ENCODE data around the gene ZNF691. TPM values are rescaled to one million over a fixed set of nuclear protein-coding genes. Genes with fewer than 3 reads are reported as not detected.

ZNF691 gene
- total and polyA plus RNA-seq, 2 donors (not counting 3 experiments of a cell fraction or from before 2014, with no cell fraction given), result 6.6 to 6.9 TPM

GRCh38 chr1:42833981-42834380 is 12.4 kb upstream of the ZNF691 start:
- H3K9me1 ChIP-seq (replicated peaks; ENCODE audit: control insufficient read depth, extremely low read depth, insufficient read depth, low read length), result no peaks in the 10 kb centered on the region
- no peak overlapping the region for H3K27ac ChIP-seq (ENCODE audit: insufficient read depth, low read depth, low read length)
- H3K9ac ChIP-seq (replicated peaks; ENCODE audit: extremely low read depth, insufficient read depth, low read length), result no peak overlapping the region
- DNase-seq (ENCODE audit: low read depth, low spot score), result no peak
- H4K20me1 ChIP-seq (replicated peaks; ENCODE audit: control insufficient read depth, extremely low read depth, insufficient read depth, low read length), result no peaks in the 10 kb centered on the region
- ChIA-PET CTCF (interaction anchor here (1.4 kb wide), 1 partner anchor 256 kb away, joined by 3 read pairs; no protein-coding TSS in a partner anchor), POLR2A (no interaction called here)
- no peak for FAIRE-seq
- H3K4me2 ChIP-seq (ENCODE audit: insufficient read depth, low read length), result no peak overlapping the region
- H3K4me1 ChIP-seq (ENCODE audit: control insufficient read depth, extremely low read depth, insufficient read depth, low read length), result no peaks in the 10 kb centered on the region
- intact Hi-C loops (cut with micrococcal nuclease) (no loop called here), dilution Hi-C loops (cut with MboI; ENCODE audit: extremely low pct_ligation_motif_present, low sequenced_read_pairs) (no loop called here)
- TF ChIP-seq MYC (IDR thresholded peaks at IDR 0.05; ENCODE audit: low read depth, low read length) (no peak), FOS (IDR thresholded peaks at IDR 0.05; ENCODE audit: borderline replicate concordance, insufficient read depth, low read length) (no peak), JUN (IDR thresholded peaks at IDR 0.05; ENCODE audit: borderline replicate concordance, insufficient read depth, insufficient read length, low read depth) (no peak), POLR2AphosphoS5 (IDR thresholded peaks at IDR 0.05; ENCODE audit: insufficient read depth, low read depth, low read length) (no peak), EZH2 (IDR thresholded peaks at IDR 0.05; ENCODE audit: borderline replicate concordance, low read depth, low read length, severe bottlenecking) (no peak), GATA2 (IDR thresholded peaks at IDR 0.05; ENCODE audit: insufficient read depth, insufficient read length, low read depth, low read length) (no peak), POLR2A (IDR thresholded peaks at IDR 0.05; ENCODE audit: low read depth, low read length) (no peak)
- TF ChIP-seq, protein P1, sequence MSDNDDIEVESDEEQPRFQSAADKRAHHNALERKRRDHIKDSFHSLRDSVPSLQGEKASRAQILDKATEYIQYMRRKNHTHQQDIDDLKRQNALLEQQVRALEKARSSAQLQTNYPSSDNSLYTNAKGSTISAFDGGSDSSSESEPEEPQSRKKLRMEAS (IDR thresholded peaks at IDR 0.05; ENCODE audit: insufficient read depth, insufficient read length), result no peak
- TF ChIP-seq, protein P2, sequence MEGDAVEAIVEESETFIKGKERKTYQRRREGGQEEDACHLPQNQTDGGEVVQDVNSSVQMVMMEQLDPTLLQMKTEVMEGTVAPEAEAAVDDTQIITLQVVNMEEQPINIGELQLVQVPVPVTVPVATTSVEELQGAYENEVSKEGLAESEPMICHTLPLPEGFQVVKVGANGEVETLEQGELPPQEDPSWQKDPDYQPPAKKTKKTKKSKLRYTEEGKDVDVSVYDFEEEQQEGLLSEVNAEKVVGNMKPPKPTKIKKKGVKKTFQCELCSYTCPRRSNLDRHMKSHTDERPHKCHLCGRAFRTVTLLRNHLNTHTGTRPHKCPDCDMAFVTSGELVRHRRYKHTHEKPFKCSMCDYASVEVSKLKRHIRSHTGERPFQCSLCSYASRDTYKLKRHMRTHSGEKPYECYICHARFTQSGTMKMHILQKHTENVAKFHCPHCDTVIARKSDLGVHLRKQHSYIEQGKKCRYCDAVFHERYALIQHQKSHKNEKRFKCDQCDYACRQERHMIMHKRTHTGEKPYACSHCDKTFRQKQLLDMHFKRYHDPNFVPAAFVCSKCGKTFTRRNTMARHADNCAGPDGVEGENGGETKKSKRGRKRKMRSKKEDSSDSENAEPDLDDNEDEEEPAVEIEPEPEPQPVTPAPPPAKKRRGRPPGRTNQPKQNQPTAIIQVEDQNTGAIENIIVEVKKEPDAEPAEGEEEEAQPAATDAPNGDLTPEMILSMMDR (IDR thresholded peaks at IDR 0.05; ENCODE audit: extremely low read depth in 1 of 2, insufficient read depth in 1 of 2, low read depth in 1 of 2, low read length in 2 of 2), result no peak
- H3K4me3 ChIP-seq (replicated peaks in 1 of 3; ENCODE audit: insufficient read depth in 1 of 3, low read depth in 1 of 3, low read length in 3 of 3), result no peak overlapping the region
- H3K79me2 ChIP-seq (ENCODE audit: control insufficient read depth, insufficient read depth, low read length), result no peaks in the 10 kb centered on the region
- H3K9me3 ChIP-seq (replicated peaks; ENCODE audit: control insufficient read depth, insufficient read depth, low read length), result no peaks in the 10 kb centered on the region
- no peak overlapping the region for H2AFZ ChIP-seq (ENCODE audit: low read depth, low read length)
- no TSS peak for BruUV-seq (replicated peaks)
- H3K36me3 ChIP-seq (ENCODE audit: control insufficient read depth in 2 of 2, extremely low read depth in 1 of 2, insufficient read depth in 2 of 2, low read length in 2 of 2), result no peaks in the 10 kb centered on the region
- H3K27me3 ChIP-seq (ENCODE audit: control insufficient read depth in 2 of 2, insufficient read depth in 2 of 2, low read length in 2 of 2), result no peaks in the 10 kb centered on the region

All from endothelial cell of umbilical vein (primary cell).